WTC11 (cell line): Measurements from ENCODE around the gene BOD1. TPM values are rescaled to one million over a fixed set of nuclear protein-coding genes. Genes with fewer than 3 reads are reported as not detected.

Experiments
- ATAC-seq: fragments of 200-7000 bp; cut with Tn5 transposase; 2 replicates; pipeline ENCODE4 v1.10.0; 2021; ENCODE audit warnings: mild to moderate bottlenecking, moderate library complexity
- CTCF ChIA-PET: fragments of 300-600 bp; sonication (Branson Sonifier 250); formaldehyde crosslinking; loops from one replicate; lab custom pipeline; 2021; ENCODE audit warnings: antibody characterized with exemption; lab: Charles Lee
- POLR2A ChIA-PET: fragments of 350-600 bp; sonication (Branson Sonifier 250); formaldehyde crosslinking; loops from one replicate; lab custom pipeline; 2021; ENCODE audit warnings: antibody characterized with exemption; lab: Charles Lee
- DNase-seq: peaks from one replicate; pipeline ENCODE4 v3.0.0; 2021; ENCODE audit warnings: low spot score
- H3K27ac Mint-ChIP-seq: 2 replicates; pipeline ENCODE4 v1.8.0; 2021; ENCODE audit warnings: mixed read lengths
- H3K27me3 Mint-ChIP-seq: 2 replicates; pipeline ENCODE4 v1.8.0; 2021; ENCODE audit warnings: low read depth, mild to moderate bottlenecking, moderate library complexity, mixed read lengths
- H3K36me3 Mint-ChIP-seq: 2 replicates; pipeline ENCODE4 v1.8.0; 2021; ENCODE audit warnings: mixed read lengths
- H3K4me1 Mint-ChIP-seq: 2 replicates; pipeline ENCODE4 v1.8.0; 2022; ENCODE audit warnings: mixed read lengths
- H3K4me3 Mint-ChIP-seq: 2 replicates; pipeline ENCODE4 v1.8.0; 2021; ENCODE audit warnings: mild to moderate bottlenecking, moderate library complexity, mixed read lengths
- H3K9me3 Mint-ChIP-seq: 2 replicates; pipeline ENCODE4 v1.8.0; 2021; ENCODE audit warnings: mixed read lengths
- AFF4 ChIP-seq: sonication (generic); formaldehyde crosslinking; IDR thresholded peaks from 2 replicates; pipeline ENCODE4 v1.8.1; 2023; ENCODE audit warnings: mild to moderate bottlenecking, missing genetic modification reagents, borderline replicate concordance
- EMX1 ChIP-seq: fragments of 250-450 bp; sonication (Bioruptor Pico); IDR thresholded peaks from 2 replicates; pipeline ENCODE4 v1.8.0; 2021; ENCODE audit warnings: mild to moderate bottlenecking
- ERG ChIP-seq: fragments of 250-450 bp; sonication (Bioruptor Pico); IDR thresholded peaks from 2 replicates; pipeline ENCODE4 v1.8.0; 2021; ENCODE audit warnings: mild to moderate bottlenecking
- ESRRA ChIP-seq: sonication (generic); formaldehyde crosslinking; IDR thresholded peaks from 2 replicates; pipeline ENCODE4 v1.8.1; 2022; ENCODE audit warnings: mild to moderate bottlenecking, missing genetic modification reagents, borderline replicate concordance
- GRHL2 ChIP-seq: fragments of 250-450 bp; sonication (Bioruptor Pico); IDR thresholded peaks from 2 replicates; pipeline ENCODE4 v1.8.0; 2022; ENCODE audit warnings: mild to moderate bottlenecking, moderate library complexity; ENCODE audit not compliant: insufficient replicate concordance, severe bottlenecking
- GTF2I ChIP-seq: fragments of 250-450 bp; sonication (Bioruptor Pico); conservative IDR thresholded peaks from 2 replicates; pipeline ENCODE4 v1.4.0; 2021; ENCODE audit warnings: mild to moderate bottlenecking
- JUN ChIP-seq: sonication (generic); formaldehyde crosslinking; IDR thresholded peaks from 2 replicates; pipeline ENCODE4 v1.8.0; 2023; ENCODE audit warnings: mild to moderate bottlenecking, missing genetic modification reagents
- KAT7 ChIP-seq: sonication (generic); formaldehyde crosslinking; IDR thresholded peaks from 2 replicates; pipeline ENCODE4 v1.8.1; 2023; ENCODE audit warnings: missing genetic modification reagents, mild to moderate bottlenecking, borderline replicate concordance
- OVOL2 ChIP-seq: fragments of 250-450 bp; sonication (Bioruptor Pico); IDR thresholded peaks from 2 replicates; pipeline ENCODE4 v1.9.0; 2021; ENCODE audit warnings: mild to moderate bottlenecking, borderline replicate concordance
- PREB ChIP-seq: sonication (generic); formaldehyde crosslinking; IDR thresholded peaks from 2 replicates; pipeline ENCODE4 v1.8.1; 2022; ENCODE audit warnings: mild to moderate bottlenecking, missing genetic modification reagents, moderate library complexity, borderline replicate concordance
- SMAD3 ChIP-seq: sonication (generic); formaldehyde crosslinking; IDR thresholded peaks from 2 replicates; pipeline ENCODE4 v1.8.0; 2022; ENCODE audit warnings: missing genetic modification reagents, mild to moderate bottlenecking, borderline replicate concordance
- TP53 ChIP-seq: sonication (generic); formaldehyde crosslinking; IDR thresholded peaks from 2 replicates; pipeline ENCODE4 v1.8.1; 2023; ENCODE audit warnings: mild to moderate bottlenecking, missing genetic modification reagents
- ZNF263 ChIP-seq: sonication (generic); formaldehyde crosslinking; IDR thresholded peaks from 2 replicates; pipeline ENCODE4 v1.8.1; 2022; ENCODE audit warnings: low read depth, mild to moderate bottlenecking, moderate library complexity, missing genetic modification reagents
- ZNF423 ChIP-seq: fragments of 250-450 bp; sonication (Bioruptor Pico); IDR thresholded peaks from 2 replicates; pipeline ENCODE4 v2.1.2; 2022; ENCODE audit warnings: mild to moderate bottlenecking, moderate library complexity
- ZNF512 ChIP-seq: sonication (generic); formaldehyde crosslinking; IDR thresholded peaks from 2 replicates; pipeline ENCODE4 v1.8.1; 2022; ENCODE audit warnings: missing genetic modification reagents, borderline replicate concordance
- total RNA-seq: library from RNA; stranded (reverse); gene quantifications from 3 replicates; pipeline ENCODE4 v1.2.3, GENCODE V29; 2021
- TF ChIP-seq, protein P1 (sequence below): fragments of 250-450 bp; sonication (Bioruptor Pico); IDR thresholded peaks from 2 replicates; pipeline ENCODE4 v1.9.0; 2021; ENCODE audit warnings: mild to moderate bottlenecking
- TF ChIP-seq, protein P2 (sequence below): sonication (generic); formaldehyde crosslinking; IDR thresholded peaks from 2 replicates; pipeline ENCODE4 v1.8.0; 2023; ENCODE audit warnings: mild to moderate bottlenecking, missing genetic modification reagents

Gene BOD1
- total RNA-seq, 1 experiment from 2014 or later: 120 TPM

- ChIA-PET CTCF (interaction anchor here (1.1 to 1.4 kb wide), 2 partner anchors 106 to 347 kb away, joined by 3 to 4 read pairs; no protein-coding TSS in a partner anchor), POLR2A (no interaction called here)
- no peak overlapping the region for H3K4me3 Mint-ChIP-seq
- H3K36me3 Mint-ChIP-seq: no peaks in the 10 kb centered on the region
- no peak for ATAC-seq
- H3K9me3 Mint-ChIP-seq: no peaks in the 10 kb centered on the region
- no peak overlapping the region for H3K27ac Mint-ChIP-seq
- H3K4me1 Mint-ChIP-seq: peaks cover 55% of the 10 kb centered on the region
- TF ChIP-seq ESRRA (CRISPR knock-in tag): no peak
- TF ChIP-seq EMX1 (CRISPR knock-in tag): no peak
- no peak for TF ChIP-seq PREB (CRISPR knock-in tag)
- TF ChIP-seq AFF4 (CRISPR knock-in tag): no peak
- no peak for TF ChIP-seq OVOL2
- no peak for TF ChIP-seq SMAD3 (CRISPR knock-in tag)
- no peak for TF ChIP-seq TP53 (CRISPR knock-in tag)
- no peak for TF ChIP-seq ZNF263 (CRISPR knock-in tag)
- TF ChIP-seq ZNF423 (CRISPR knock-in tag): no peak
- TF ChIP-seq KAT7: no peak
- no peak for TF ChIP-seq GRHL2
- TF ChIP-seq, protein P1, sequence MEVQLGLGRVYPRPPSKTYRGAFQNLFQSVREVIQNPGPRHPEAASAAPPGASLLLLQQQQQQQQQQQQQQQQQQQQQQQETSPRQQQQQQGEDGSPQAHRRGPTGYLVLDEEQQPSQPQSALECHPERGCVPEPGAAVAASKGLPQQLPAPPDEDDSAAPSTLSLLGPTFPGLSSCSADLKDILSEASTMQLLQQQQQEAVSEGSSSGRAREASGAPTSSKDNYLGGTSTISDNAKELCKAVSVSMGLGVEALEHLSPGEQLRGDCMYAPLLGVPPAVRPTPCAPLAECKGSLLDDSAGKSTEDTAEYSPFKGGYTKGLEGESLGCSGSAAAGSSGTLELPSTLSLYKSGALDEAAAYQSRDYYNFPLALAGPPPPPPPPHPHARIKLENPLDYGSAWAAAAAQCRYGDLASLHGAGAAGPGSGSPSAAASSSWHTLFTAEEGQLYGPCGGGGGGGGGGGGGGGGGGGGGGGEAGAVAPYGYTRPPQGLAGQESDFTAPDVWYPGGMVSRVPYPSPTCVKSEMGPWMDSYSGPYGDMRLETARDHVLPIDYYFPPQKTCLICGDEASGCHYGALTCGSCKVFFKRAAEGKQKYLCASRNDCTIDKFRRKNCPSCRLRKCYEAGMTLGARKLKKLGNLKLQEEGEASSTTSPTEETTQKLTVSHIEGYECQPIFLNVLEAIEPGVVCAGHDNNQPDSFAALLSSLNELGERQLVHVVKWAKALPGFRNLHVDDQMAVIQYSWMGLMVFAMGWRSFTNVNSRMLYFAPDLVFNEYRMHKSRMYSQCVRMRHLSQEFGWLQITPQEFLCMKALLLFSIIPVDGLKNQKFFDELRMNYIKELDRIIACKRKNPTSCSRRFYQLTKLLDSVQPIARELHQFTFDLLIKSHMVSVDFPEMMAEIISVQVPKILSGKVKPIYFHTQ: no peak
- no peak for TF ChIP-seq ERG (CRISPR knock-in tag)
- TF ChIP-seq, protein P2, sequence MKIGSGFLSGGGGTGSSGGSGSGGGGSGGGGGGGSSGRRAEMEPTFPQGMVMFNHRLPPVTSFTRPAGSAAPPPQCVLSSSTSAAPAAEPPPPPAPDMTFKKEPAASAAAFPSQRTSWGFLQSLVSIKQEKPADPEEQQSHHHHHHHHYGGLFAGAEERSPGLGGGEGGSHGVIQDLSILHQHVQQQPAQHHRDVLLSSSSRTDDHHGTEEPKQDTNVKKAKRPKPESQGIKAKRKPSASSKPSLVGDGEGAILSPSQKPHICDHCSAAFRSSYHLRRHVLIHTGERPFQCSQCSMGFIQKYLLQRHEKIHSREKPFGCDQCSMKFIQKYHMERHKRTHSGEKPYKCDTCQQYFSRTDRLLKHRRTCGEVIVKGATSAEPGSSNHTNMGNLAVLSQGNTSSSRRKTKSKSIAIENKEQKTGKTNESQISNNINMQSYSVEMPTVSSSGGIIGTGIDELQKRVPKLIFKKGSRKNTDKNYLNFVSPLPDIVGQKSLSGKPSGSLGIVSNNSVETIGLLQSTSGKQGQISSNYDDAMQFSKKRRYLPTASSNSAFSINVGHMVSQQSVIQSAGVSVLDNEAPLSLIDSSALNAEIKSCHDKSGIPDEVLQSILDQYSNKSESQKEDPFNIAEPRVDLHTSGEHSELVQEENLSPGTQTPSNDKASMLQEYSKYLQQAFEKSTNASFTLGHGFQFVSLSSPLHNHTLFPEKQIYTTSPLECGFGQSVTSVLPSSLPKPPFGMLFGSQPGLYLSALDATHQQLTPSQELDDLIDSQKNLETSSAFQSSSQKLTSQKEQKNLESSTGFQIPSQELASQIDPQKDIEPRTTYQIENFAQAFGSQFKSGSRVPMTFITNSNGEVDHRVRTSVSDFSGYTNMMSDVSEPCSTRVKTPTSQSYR (CRISPR knock-in tag): no peak
- no peak for TF ChIP-seq JUN (CRISPR knock-in tag)
- no peak for TF ChIP-seq GTF2I (CRISPR knock-in tag)
- no peak for TF ChIP-seq ZNF512 (CRISPR knock-in tag)
- TF ChIP-seq, all 79 proteins: peak for 0
- no peak for DNase-seq
- no peaks in the 10 kb centered on the region for H3K27me3 Mint-ChIP-seq
Measured at GRCh38 chr5:173624282-173624681, 7.8 kb upstream of the BOD1 start.
